Hepatocyte (in vitro differentiated cells): ENCODE data around the gene HASPIN. TPM values are rescaled to one million over a fixed set of nuclear protein-coding genes. Genes with fewer than 3 reads are reported as not detected.

Experiments
- DNase-seq: peaks from one replicate; pipeline ENCODE4 v3.0.0-alpha.2; 2016; ENCODE audit warnings: low spot score
- H2AFZ ChIP-seq: fragments of 200-600 bp; sonication (generic); 2 replicates; pipeline ENCODE4 v1.6.0; 2016; ENCODE audit warnings: antibody characterized with exemption, mild to moderate bottlenecking
- H3K27ac ChIP-seq: fragments of 200-600 bp; sonication (generic); 2 replicates; pipeline ENCODE4 v1.5.1; 2016; ENCODE audit warnings: mild to moderate bottlenecking
- H3K27me3 ChIP-seq: fragments of 200-600 bp; sonication (generic); 2 replicates; pipeline ENCODE4 v1.6.1; 2016
- H3K36me3 ChIP-seq: fragments of 200-600 bp; sonication (generic); replicated peaks from 2 replicates; pipeline ENCODE4 v1.5.1; 2016; ENCODE audit warnings: low read depth; ENCODE audit not compliant: insufficient read depth
- H3K4me1 ChIP-seq: fragments of 200-600 bp; sonication (generic); 2 replicates; pipeline ENCODE4 v1.5.1; 2016; ENCODE audit warnings: mild to moderate bottlenecking, moderate library complexity; ENCODE audit not compliant: insufficient read depth
- H3K4me2 ChIP-seq: fragments of 200-600 bp; sonication (generic); 2 replicates; pipeline ENCODE4 v1.6.0; 2016
- H3K4me3 ChIP-seq: fragments of 200-600 bp; sonication (generic); 2 replicates; pipeline ENCODE4 v1.5.1; 2016; ENCODE audit warnings: mild to moderate bottlenecking
- H3K79me2 ChIP-seq: fragments of 200-600 bp; sonication (generic); 2 replicates; pipeline ENCODE4 v1.6.0; 2017; ENCODE audit warnings: mild to moderate bottlenecking
- H3K9me2 ChIP-seq: fragments of 200-600 bp; sonication (generic); replicated peaks from 2 replicates; pipeline ENCODE4 v1.6.0; 2017; ENCODE audit warnings: mild to moderate bottlenecking; ENCODE audit not compliant: insufficient read depth
- H3K9me3 ChIP-seq: fragments of 200-600 bp; sonication (generic); 2 replicates; pipeline ENCODE4 v1.5.1; 2016; ENCODE audit warnings: low read depth, mild to moderate bottlenecking
- H4K20me1 ChIP-seq: fragments of 200-600 bp; sonication (generic); 2 replicates; pipeline ENCODE4 v1.6.0; 2016; ENCODE audit warnings: mild to moderate bottlenecking; ENCODE audit not compliant: insufficient read depth, poor library complexity, severe bottlenecking
- EZH2 ChIP-seq: fragments of 200-600 bp; sonication (generic); IDR thresholded peaks from 2 replicates; pipeline ENCODE4 v1.6.1; 2016; ENCODE audit warnings: antibody characterized with exemption, mild to moderate bottlenecking, borderline replicate concordance
- EZH2phosphoT487 ChIP-seq: fragments of 200-600 bp; sonication (generic); IDR thresholded peaks from one replicate; pipeline ENCODE4 v1.6.1; 2018; ENCODE audit warnings: antibody characterized with exemption, mild to moderate bottlenecking, low read depth, moderate library complexity; ENCODE audit not compliant: unreplicated experiment, severe bottlenecking
- WGBS: methylation state at CpG from one replicate; pipeline ENCODE4 v1.1.6; 2016; ENCODE audit warnings: low lambda C conversion rate; ENCODE audit errors: missing lambda C conversion rate; 5-methylcytosine and 5-hydroxymethylcytosine counted together
- polyA plus RNA-seq: library from polyadenylated mRNA; unstranded; fragments of >200 nt; fragmentation: Nextera tagmentation; extraction: Ambion mirVana; gene quantifications from 2 replicates; pipeline ENCODE4 v1.2.1, GENCODE V29; 2016
- total RNA-seq: library from RNA; depleted of rRNA; stranded (reverse); fragments of >200 nt; gene quantifications from 2 replicates; pipeline ENCODE4 v1.2.3, GENCODE V29; 2014
- TF ChIP-seq, protein P1 (sequence below): fragments of 200-600 bp; sonication (generic); IDR thresholded peaks from 2 replicates; pipeline ENCODE4 v1.5.1; 2016; ENCODE audit warnings: antibody characterized with exemption, mild to moderate bottlenecking; ENCODE audit not compliant: poor library complexity

Gene HASPIN
- total and polyA plus RNA-seq, 2 experiments from 2014 or later = 1.1 to 1.5 TPM

DNA sequence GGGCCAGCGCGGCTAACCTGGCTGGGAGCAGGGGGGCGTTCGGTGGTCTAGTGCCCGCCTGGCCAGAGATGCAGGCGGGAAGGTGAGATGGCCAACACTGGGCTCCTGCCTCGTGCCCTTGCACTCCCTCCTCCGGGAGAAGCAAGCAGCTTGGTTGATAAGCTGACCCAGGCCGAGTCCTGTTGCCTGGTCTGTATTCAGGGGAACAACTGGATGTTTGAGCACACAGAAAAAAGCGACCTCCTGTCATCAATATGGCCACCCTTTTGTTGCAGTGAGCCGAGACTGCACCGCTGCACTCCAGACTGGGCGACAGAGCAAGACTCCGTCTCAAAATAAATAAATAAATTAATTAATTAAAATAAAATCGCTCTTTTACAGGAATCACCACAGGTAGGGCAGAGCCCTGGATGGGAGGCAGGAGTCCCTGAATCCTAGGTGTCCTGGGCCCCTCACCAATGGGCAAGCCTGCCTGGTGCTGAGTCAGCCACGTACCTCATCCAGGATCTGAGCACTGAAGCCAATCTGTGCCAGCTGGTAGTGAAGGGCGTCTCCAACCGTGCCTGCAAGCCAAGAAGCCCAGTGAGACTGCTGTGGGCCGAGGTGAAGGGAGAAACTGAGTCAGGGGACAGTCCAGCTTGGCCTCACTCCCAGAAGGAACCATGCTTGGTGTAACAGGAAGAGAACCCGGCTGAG lies 31.8 kb downstream of the HASPIN start:
- Histone ChIP-seq H3K4me1 (no peaks in the 10 kb centered on the region), H3K36me3 (no peaks in the 10 kb centered on the region), H3K27me3 (no peaks in the 10 kb centered on the region), H4K20me1 (no peaks in the 10 kb centered on the region), H3K4me3 (peak overlapping the region; percentile 61), H3K4me2 (peak overlapping the region; percentile 93), H3K79me2 (no peaks in the 10 kb centered on the region), H3K27ac (peak overlapping the region; percentile 93), H3K9me2 (no peaks in the 10 kb centered on the region), H2AFZ (peak overlapping the region; percentile 99), H3K9me3 (no peaks in the 10 kb centered on the region)
- DNase-seq = no peak
- WGBS = 50% methylated on average over 20 of the region's 20 CpGs
- TF ChIP-seq EZH2phosphoT487 = no peak

DNA sequence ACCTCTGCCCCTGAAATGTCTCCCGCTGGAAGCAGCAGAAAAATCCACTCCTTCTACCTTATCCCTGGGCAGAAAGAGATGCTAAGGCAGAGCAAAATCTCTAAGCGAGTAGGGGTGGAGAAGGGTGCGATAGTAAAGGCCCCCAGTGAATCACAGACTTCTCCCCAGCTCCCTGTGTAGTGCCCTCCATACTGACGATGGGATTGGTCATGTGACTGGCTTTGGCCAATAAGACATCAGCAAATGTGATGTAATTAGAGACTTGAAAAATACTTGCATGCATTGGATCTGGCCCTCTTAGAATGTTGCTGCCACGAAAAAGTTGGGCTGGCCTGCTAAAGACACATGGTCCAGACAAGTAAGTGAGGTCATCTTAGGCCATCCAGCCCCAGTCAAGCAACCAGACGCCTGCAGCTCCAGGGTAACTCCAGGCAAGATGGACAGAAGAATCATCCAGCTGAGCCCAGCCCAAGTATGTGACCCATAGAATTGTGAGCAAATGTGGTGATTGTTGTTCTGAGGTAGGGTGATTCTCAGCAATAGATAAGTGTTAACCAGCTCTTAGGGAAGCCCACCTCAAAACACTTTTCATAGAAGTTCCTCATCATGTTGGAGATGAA lies 36.0 kb downstream of the HASPIN start:
- H3K9me2 ChIP-seq = no peaks in the 10 kb centered on the region
- no peaks in the 10 kb centered on the region for H3K36me3 ChIP-seq
- no peak overlapping the region for H3K4me3 ChIP-seq
- no peak overlapping the region for H3K4me2 ChIP-seq
- H3K27ac ChIP-seq = no peak overlapping the region
- H4K20me1 ChIP-seq = no peaks in the 10 kb centered on the region
- no peak overlapping the region for H2AFZ ChIP-seq
- DNase-seq = no peak
- WGBS = 90% methylated on average over 6 of the region's 6 CpGs
- no peaks in the 10 kb centered on the region for H3K27me3 ChIP-seq
- no peaks in the 10 kb centered on the region for H3K9me3 ChIP-seq
- H3K4me1 ChIP-seq = no peaks in the 10 kb centered on the region
- H3K79me2 ChIP-seq = no peaks in the 10 kb centered on the region
- no peak for TF ChIP-seq EZH2

DNA sequence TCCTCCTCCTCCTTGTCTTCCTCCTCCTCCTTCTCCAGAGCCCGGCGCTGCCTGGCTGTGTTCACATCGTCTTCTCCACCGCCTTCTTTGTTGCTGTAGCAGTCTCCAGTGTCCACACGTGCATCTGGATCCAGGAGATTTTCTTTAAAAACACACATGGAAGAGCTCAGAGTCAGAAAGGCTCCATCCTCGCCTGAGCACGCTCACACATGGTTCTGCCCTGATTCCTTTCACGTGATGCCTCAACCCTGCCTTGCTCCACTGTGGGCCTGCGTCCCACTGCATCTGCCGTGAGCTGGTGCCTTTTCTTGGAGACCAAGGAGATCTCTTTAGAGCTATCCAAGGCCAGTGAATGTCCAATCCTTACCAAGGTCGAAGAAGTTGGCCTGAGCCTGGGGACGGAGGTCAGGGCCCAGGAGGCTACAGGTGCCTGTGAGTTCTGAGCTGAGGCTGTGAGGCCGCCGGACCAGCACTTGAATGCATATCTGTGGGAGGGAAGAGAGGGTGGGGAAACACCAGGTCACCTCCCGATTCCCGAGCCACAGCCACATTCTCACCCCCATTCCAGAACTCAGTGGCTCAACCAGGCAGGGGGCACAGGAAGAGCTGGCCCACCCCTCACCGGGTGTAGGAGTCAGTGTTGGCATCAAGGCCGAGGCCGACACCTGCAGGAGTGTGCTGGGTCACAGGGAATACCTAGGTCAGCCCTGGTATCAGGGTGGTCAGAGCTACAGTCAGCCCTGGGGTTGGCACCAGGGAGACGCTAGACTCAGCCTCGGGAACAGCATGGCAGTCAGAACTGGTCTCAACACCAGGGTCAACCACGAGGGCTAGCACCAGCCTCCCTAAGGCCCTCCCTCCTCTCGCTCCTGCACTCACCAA lies 37.6 kb downstream of the HASPIN start:
- no peak overlapping the region for H3K27ac ChIP-seq
- no peaks in the 10 kb centered on the region for H3K9me3 ChIP-seq
- H3K4me1 ChIP-seq = no peaks in the 10 kb centered on the region
- H4K20me1 ChIP-seq = no peaks in the 10 kb centered on the region
- H3K4me2 ChIP-seq = no peak overlapping the region
- 84% methylated on average over 20 of the region's 23 CpGs for WGBS
- DNase-seq = no peak
- no peaks in the 10 kb centered on the region for H3K36me3 ChIP-seq
- no peak overlapping the region for H2AFZ ChIP-seq
- H3K27me3 ChIP-seq = no peaks in the 10 kb centered on the region
- no peak for TF ChIP-seq EZH2
- TF ChIP-seq, protein P1, sequence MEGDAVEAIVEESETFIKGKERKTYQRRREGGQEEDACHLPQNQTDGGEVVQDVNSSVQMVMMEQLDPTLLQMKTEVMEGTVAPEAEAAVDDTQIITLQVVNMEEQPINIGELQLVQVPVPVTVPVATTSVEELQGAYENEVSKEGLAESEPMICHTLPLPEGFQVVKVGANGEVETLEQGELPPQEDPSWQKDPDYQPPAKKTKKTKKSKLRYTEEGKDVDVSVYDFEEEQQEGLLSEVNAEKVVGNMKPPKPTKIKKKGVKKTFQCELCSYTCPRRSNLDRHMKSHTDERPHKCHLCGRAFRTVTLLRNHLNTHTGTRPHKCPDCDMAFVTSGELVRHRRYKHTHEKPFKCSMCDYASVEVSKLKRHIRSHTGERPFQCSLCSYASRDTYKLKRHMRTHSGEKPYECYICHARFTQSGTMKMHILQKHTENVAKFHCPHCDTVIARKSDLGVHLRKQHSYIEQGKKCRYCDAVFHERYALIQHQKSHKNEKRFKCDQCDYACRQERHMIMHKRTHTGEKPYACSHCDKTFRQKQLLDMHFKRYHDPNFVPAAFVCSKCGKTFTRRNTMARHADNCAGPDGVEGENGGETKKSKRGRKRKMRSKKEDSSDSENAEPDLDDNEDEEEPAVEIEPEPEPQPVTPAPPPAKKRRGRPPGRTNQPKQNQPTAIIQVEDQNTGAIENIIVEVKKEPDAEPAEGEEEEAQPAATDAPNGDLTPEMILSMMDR = no peak
- TF ChIP-seq EZH2phosphoT487 = no peak
- H3K9me2 ChIP-seq = no peaks in the 10 kb centered on the region
- H3K79me2 ChIP-seq = no peaks in the 10 kb centered on the region
- no peak overlapping the region for H3K4me3 ChIP-seq

DNA sequence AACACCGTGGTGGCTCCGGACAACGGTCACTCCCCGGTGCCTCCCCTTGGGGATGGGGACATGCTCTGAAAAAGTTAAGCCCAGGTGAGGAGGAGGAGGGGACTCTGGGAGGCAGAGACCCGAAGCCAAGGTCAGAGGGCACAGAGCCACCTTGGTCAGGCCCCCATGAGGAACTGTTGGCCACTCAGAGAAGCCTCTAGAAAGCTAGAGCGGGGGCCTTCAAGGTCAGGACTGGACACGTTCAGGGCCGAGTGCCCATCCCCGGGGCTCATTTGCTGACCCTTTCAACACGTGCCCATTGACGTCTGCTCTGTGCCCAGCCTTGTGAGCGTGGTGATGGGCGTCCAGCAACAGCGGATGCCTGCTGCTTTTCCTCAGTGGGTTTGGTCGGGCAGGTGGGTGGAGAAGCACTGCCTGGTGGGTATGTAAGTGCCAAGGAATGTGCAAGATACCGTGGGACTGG lies 38.2 kb downstream of the HASPIN start:
- H3K79me2 ChIP-seq = no peaks in the 10 kb centered on the region
- H3K9me3 ChIP-seq = no peaks in the 10 kb centered on the region
- WGBS = 89% methylated on average over 16 of the region's 16 CpGs
- H3K27me3 ChIP-seq = no peaks in the 10 kb centered on the region
- no peak for TF ChIP-seq EZH2phosphoT487
- no peak overlapping the region for H3K4me2 ChIP-seq
- H3K9me2 ChIP-seq = no peaks in the 10 kb centered on the region
- no peaks in the 10 kb centered on the region for H4K20me1 ChIP-seq
- no peak overlapping the region for H3K4me3 ChIP-seq
- H3K27ac ChIP-seq = no peak overlapping the region
- no peak overlapping the region for H2AFZ ChIP-seq
- H3K4me1 ChIP-seq = no peaks in the 10 kb centered on the region
- H3K36me3 ChIP-seq = no peaks in the 10 kb centered on the region
- no peak for DNase-seq
